ENCODE data around the gene ALG14.

GRCh38 chr1:95088303-95088702 lies 15.6 kb upstream of the ALG14 start:
- TF ChIP-seq, protein P1, sequence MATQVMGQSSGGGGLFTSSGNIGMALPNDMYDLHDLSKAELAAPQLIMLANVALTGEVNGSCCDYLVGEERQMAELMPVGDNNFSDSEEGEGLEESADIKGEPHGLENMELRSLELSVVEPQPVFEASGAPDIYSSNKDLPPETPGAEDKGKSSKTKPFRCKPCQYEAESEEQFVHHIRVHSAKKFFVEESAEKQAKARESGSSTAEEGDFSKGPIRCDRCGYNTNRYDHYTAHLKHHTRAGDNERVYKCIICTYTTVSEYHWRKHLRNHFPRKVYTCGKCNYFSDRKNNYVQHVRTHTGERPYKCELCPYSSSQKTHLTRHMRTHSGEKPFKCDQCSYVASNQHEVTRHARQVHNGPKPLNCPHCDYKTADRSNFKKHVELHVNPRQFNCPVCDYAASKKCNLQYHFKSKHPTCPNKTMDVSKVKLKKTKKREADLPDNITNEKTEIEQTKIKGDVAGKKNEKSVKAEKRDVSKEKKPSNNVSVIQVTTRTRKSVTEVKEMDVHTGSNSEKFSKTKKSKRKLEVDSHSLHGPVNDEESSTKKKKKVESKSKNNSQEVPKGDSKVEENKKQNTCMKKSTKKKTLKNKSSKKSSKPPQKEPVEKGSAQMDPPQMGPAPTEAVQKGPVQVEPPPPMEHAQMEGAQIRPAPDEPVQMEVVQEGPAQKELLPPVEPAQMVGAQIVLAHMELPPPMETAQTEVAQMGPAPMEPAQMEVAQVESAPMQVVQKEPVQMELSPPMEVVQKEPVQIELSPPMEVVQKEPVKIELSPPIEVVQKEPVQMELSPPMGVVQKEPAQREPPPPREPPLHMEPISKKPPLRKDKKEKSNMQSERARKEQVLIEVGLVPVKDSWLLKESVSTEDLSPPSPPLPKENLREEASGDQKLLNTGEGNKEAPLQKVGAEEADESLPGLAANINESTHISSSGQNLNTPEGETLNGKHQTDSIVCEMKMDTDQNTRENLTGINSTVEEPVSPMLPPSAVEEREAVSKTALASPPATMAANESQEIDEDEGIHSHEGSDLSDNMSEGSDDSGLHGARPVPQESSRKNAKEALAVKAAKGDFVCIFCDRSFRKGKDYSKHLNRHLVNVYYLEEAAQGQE (IDR thresholded peaks at IDR 0.05; ENCODE audit: borderline replicate concordance) = no peak
- TF ChIP-seq, protein P2, sequence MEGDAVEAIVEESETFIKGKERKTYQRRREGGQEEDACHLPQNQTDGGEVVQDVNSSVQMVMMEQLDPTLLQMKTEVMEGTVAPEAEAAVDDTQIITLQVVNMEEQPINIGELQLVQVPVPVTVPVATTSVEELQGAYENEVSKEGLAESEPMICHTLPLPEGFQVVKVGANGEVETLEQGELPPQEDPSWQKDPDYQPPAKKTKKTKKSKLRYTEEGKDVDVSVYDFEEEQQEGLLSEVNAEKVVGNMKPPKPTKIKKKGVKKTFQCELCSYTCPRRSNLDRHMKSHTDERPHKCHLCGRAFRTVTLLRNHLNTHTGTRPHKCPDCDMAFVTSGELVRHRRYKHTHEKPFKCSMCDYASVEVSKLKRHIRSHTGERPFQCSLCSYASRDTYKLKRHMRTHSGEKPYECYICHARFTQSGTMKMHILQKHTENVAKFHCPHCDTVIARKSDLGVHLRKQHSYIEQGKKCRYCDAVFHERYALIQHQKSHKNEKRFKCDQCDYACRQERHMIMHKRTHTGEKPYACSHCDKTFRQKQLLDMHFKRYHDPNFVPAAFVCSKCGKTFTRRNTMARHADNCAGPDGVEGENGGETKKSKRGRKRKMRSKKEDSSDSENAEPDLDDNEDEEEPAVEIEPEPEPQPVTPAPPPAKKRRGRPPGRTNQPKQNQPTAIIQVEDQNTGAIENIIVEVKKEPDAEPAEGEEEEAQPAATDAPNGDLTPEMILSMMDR (IDR thresholded peaks at IDR 0.05; ENCODE audit: poor library complexity, severe bottlenecking) = no peak
- TF ChIP-seq EZH2 (IDR thresholded peaks at IDR 0.05; ENCODE audit: borderline replicate concordance, insufficient read depth, low read length, poor library complexity, severe bottlenecking) = no peak
- no peak for TF ChIP-seq POLR2AphosphoS5 (IDR thresholded peaks at IDR 0.05)

Measured in neural cell (in vitro differentiated cells).